Measurements from ENCODE around the gene PCSK1N.

- TF ChIP-seq BRF1 (IDR thresholded peaks at IDR 0.05; ENCODE audit: borderline replicate concordance, extremely low read depth, insufficient read length) (no peak), REST (IDR thresholded peaks at IDR 0.05; ENCODE audit: borderline replicate concordance) (no peak), REST (CRISPR knock-in tag; IDR thresholded peaks at IDR 0.05; ENCODE audit: low read depth) (no peak), TARDBP (IDR thresholded peaks at IDR 0.05) (no peak), BCLAF1 (IDR thresholded peaks at IDR 0.05; ENCODE audit: borderline replicate concordance in 1 of 2, control insufficient read depth in 1 of 2, low read depth in 2 of 2, low read length in 1 of 2) (no peak), HDGF (IDR thresholded peaks at IDR 0.05) (no peak), JUND (IDR thresholded peaks at IDR 0.05; ENCODE audit: borderline replicate concordance, low read depth, low read length) (no peak), JUND (tag; IDR thresholded peaks at IDR 0.05; ENCODE audit: borderline replicate concordance, low read depth, low read length) (no peak), ARNT (IDR thresholded peaks at IDR 0.05) (no peak), ELK1 (CRISPR knock-in tag; IDR thresholded peaks at IDR 0.05) (no peak)
Measured at GRCh38 chrX:48829016-48829735, 6.2 kb downstream of the PCSK1N start.

Data from K562 (cell line).